Left ventricle myocardium inferior (tissue), 1 donor: Measurements from ENCODE around the gene TANK. TPM values are rescaled to one million over a fixed set of nuclear protein-coding genes. Genes with fewer than 3 reads are reported as not detected.

Source experiments
- DNase-seq: peaks from one replicate; pipeline ENCODE4 v3.0.0-alpha.2; 2020
- H3K27ac ChIP-seq: fragments of 200-600 bp; replicated peaks from 2 replicates; pipeline ENCODE4 v1.8.0; 2021
- H3K27me3 ChIP-seq: fragments of 200-600 bp; 2 replicates; pipeline ENCODE4 v1.8.0; 2021; ENCODE audit warnings: low read depth
- H3K36me3 ChIP-seq: fragments of 200-600 bp; 2 replicates; pipeline ENCODE4 v1.8.0; 2021
- H3K4me1 ChIP-seq: fragments of 200-600 bp; 2 replicates; pipeline ENCODE4 v1.8.0; 2021
- H3K4me3 ChIP-seq: fragments of 200-600 bp; 2 replicates; pipeline ENCODE4 v1.8.0; 2021; ENCODE audit warnings: mild to moderate bottlenecking, moderate library complexity
- H3K9me3 ChIP-seq: fragments of 200-600 bp; replicated peaks from 2 replicates; pipeline ENCODE4 v1.8.0; 2021
- intact Hi-C: fragments of 100-400 bp; cut with micrococcal nuclease; formaldehyde crosslinking; loops from one replicate; pipeline ENCODE4 v1.11.0; 2022
- total RNA-seq: library from RNA; stranded (reverse); fragmentation: NEBNext Ultra II Directional; extraction: Animal tissue kit (Norgen Biotek cat#: 25700); gene quantifications from one replicate; pipeline ENCODE4 v1.2.1, GENCODE V29; 2021
- TF ChIP-seq, protein P1 (sequence below): fragments of 200-600 bp; IDR thresholded peaks from 2 replicates; pipeline ENCODE4 v1.8.0; 2021; ENCODE audit warnings: antibody characterized with exemption, mild to moderate bottlenecking, borderline replicate concordance
- donor health status: DM: no; HTN: yes; CAD: no; lungs with severe emphysema.

Gene TANK
- total RNA-seq, 1 donor from 2014 or later = 27.8 TPM

DNA sequence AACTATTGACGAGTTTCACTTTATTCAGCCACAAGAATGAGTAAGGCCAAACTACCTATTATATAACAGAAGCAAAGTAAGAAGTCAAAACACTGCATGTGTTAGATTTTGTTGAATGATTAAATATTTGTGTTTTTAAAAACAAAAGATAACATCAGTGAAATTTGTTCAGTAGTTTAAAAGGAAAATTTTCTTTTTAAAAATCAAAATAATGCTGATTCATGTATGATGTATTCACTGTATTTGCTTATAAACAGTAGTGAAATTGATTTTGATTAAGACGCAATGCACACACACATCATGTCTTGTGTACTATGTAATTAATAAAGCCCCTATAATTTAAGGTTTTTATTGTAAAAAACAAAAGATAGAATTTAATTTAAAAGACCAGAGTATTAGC, 74.4 kb downstream of the TANK start:
- H3K9me3 ChIP-seq = no peaks in the 10 kb centered on the region
- no peak overlapping the region for H3K4me3 ChIP-seq
- peaks cover 31% of the 10 kb centered on the region for H3K36me3 ChIP-seq
- intact Hi-C loops = no loop called here
- DNase-seq = no peak
- TF ChIP-seq, protein P1, sequence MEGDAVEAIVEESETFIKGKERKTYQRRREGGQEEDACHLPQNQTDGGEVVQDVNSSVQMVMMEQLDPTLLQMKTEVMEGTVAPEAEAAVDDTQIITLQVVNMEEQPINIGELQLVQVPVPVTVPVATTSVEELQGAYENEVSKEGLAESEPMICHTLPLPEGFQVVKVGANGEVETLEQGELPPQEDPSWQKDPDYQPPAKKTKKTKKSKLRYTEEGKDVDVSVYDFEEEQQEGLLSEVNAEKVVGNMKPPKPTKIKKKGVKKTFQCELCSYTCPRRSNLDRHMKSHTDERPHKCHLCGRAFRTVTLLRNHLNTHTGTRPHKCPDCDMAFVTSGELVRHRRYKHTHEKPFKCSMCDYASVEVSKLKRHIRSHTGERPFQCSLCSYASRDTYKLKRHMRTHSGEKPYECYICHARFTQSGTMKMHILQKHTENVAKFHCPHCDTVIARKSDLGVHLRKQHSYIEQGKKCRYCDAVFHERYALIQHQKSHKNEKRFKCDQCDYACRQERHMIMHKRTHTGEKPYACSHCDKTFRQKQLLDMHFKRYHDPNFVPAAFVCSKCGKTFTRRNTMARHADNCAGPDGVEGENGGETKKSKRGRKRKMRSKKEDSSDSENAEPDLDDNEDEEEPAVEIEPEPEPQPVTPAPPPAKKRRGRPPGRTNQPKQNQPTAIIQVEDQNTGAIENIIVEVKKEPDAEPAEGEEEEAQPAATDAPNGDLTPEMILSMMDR = no peak
- H3K27me3 ChIP-seq = no peaks in the 10 kb centered on the region
- H3K4me1 ChIP-seq = peaks cover 17% of the 10 kb centered on the region
- no peak overlapping the region for H3K27ac ChIP-seq

DNA sequence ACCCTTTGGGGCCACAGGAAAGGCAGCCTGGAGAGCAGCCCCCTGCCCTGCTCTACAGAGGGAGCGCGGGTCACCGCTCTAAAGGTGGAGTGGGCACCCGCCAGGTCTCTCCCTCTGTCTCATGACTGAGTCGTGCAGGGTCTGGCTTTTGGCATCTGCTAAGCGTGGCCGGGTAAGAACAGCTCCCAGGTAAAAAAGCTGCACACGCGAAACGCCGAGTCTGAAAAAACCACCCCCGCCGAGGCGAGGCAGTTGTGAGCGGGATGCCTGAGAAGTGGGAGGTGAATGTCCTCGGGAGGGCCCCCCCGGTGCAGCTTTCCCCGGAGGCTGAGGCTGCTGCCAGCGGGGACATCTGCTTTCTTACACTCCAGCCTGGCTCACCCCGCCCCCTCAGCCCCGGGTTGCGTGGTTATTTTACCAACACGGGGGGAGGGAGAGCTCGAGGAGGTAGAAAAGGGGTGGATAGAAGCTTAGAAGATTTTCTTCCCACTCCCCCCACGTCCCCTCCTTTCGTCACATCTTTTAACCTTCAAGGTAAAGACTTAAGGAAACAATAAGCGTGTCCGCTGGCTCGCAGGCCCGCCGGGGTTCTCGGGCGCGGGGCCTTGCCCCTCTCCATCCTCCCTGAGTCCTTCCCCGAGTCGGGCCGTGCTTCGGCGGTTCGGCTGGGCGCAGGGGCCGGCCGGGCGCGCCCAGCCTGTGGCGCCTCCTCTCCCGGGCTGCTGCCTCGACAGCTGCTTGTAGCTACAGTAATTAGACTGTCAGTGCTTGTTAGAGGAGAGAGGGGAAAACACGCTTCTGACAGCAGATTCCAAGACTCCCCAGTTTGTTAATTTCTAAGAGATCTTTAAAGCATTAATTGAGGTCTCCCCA, 77.4 kb downstream of the TANK start:
- H3K27me3 ChIP-seq = no peaks in the 10 kb centered on the region
- TF ChIP-seq, protein P1 = no peak
- no peak overlapping the region for H3K27ac ChIP-seq
- peaks cover 8% of the 10 kb centered on the region for H3K36me3 ChIP-seq
- peak overlapping the region; percentile 72 for H3K4me3 ChIP-seq
- H3K4me1 ChIP-seq = peaks cover 17% of the 10 kb centered on the region
- intact Hi-C loops = no loop called here
- peak; percentile 64 for DNase-seq
- H3K9me3 ChIP-seq = no peaks in the 10 kb centered on the region

DNA sequence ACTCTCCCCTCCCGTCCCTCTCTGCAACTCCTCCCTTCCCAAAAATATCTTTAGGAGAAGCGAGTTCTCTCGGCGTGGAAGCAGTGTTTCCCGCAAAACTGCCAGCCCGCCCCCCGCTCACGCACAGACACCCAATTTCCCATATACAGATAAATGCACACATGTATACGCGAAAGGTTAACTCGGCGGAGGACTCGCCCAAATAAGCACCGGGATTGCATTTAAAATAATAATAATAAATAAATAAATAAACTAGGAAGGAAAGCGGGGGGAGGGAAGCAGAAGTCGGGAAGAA, 78.0 kb downstream of the TANK start:
- DNase-seq = no peak
- TF ChIP-seq, protein P1 = no peak
- H3K4me3 ChIP-seq = peak overlapping the region; percentile 72
- H3K27ac ChIP-seq = no peak overlapping the region
- H3K27me3 ChIP-seq = no peaks in the 10 kb centered on the region
- peaks cover 8% of the 10 kb centered on the region for H3K36me3 ChIP-seq
- no peaks in the 10 kb centered on the region for H3K9me3 ChIP-seq
- H3K4me1 ChIP-seq = peaks cover 17% of the 10 kb centered on the region
- intact Hi-C loops = no loop called here

DNA sequence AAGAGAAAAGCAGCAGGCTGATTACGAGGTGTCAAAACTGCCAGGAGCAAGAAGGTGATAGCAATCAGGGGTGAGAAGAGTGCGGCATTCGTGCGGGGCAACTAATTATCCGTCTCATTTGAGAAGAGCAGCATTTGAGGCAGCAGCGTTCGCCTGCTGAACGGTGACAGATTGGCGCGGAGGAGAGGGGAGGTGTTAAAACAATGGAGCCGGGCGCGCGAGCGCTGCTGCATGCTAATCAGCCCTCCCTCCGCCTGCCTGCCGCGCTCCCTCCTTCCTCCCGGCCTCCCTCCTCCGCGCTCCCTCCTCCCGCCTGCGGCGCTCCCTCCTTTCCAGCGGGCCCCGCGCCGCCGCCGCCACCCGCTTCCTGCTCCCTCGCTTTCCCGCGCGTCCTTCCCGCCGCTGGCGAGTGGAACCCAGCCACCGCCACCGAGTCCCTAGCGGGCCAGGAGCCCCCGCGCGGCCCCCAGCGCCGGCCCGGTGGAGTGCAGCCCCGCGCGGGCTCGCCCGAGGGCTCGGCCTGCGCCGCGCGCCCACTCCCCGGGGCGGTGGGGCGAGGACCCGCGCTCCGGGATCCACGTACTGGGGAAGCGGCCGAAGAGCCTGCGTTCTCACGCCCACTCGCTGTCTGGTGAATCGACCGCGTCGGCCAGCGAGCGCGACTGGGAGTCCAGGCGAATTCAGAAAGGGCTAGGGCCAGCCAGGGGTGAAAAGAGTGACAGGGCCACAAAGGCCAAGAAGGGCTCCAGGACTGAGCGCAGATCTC, 78.5 kb downstream of the TANK start:
- peaks cover 8% of the 10 kb centered on the region for H3K36me3 ChIP-seq
- intact Hi-C loops = no loop called here
- no peaks in the 10 kb centered on the region for H3K27me3 ChIP-seq
- peak overlapping the region; percentile 72 for H3K4me3 ChIP-seq
- peak overlapping the region; percentile 53 for H3K27ac ChIP-seq
- H3K9me3 ChIP-seq = no peaks in the 10 kb centered on the region
- TF ChIP-seq, protein P1 = no peak
- peaks cover 17% of the 10 kb centered on the region for H3K4me1 ChIP-seq
- peak; percentile 69 for DNase-seq

DNA sequence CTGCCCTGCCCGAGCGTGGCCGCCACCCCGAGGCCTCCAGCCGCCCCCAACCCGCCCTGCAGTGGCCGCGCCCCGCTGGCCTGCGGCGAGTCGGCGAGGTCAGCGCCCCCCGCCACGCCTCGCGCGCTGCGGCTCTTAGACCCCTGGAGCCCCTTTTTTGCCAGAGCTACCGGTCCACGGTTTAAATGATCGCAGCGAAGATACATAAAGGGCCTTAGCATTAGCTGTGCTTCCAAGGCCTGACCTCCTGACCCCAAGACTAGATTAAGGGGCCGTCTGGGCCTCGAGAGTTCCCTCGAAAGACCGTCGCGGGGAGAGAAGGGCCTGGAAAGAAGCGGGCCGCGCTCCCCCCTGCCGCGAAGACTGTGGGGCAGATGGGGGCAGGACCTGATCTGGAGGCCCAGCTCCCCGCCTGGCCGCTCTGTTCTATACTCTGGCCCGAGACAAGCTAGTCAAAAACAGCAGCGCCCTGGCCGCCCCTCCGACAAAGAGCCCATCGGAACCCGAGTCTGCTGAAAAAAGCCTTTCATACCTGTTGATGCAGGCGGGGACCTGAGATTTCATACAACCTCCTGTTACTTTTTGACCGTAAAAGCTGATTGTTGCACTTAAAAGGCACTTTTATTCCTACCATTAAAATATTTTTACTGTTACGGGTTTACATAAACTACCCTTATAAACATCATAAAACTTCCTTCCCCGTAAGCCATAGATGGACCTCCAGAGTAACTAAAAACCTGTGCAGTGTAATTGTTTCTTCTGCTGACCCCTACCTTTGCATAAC, 79.3 kb downstream of the TANK start:
- Histone ChIP-seq H3K4me3 (peak overlapping the region; percentile 72), H3K27me3 (no peaks in the 10 kb centered on the region), H3K27ac (peak overlapping the region; percentile 53), H3K4me1 (peaks cover 17% of the 10 kb centered on the region), H3K9me3 (no peaks in the 10 kb centered on the region), H3K36me3 (peaks cover 8% of the 10 kb centered on the region)
- intact Hi-C loops = no loop called here
- DNase-seq = peak; percentile 16
- TF ChIP-seq, protein P1 = no peak
